ENCODE measurements around the gene FAM120AOS.

The FAM120AOS gene

GRCh38 chr9:93453047-93453914, at the start of gene FAM120AOS (continued):
- TF ChIP-seq ZNF521 (tag by site-specific recombination; IDR thresholded peaks at IDR 0.05) = no peak
- no peak for TF ChIP-seq ZNF19 (tag by site-specific recombination; IDR thresholded peaks at IDR 0.05; ENCODE audit: low read depth)
- peak; percentile 73 for TF ChIP-seq PRDM1 (tag by site-specific recombination; IDR thresholded peaks at IDR 0.05)
- 0 out of 2 replicates have a peak, but pooled peaks have one; percentile 44 for TF ChIP-seq YY1 (tag by site-specific recombination; IDR thresholded peaks at IDR 0.05)
- TF ChIP-seq ZNF404 (tag by site-specific recombination; IDR thresholded peaks at IDR 0.05) = no peak
- TF ChIP-seq, protein P1, sequence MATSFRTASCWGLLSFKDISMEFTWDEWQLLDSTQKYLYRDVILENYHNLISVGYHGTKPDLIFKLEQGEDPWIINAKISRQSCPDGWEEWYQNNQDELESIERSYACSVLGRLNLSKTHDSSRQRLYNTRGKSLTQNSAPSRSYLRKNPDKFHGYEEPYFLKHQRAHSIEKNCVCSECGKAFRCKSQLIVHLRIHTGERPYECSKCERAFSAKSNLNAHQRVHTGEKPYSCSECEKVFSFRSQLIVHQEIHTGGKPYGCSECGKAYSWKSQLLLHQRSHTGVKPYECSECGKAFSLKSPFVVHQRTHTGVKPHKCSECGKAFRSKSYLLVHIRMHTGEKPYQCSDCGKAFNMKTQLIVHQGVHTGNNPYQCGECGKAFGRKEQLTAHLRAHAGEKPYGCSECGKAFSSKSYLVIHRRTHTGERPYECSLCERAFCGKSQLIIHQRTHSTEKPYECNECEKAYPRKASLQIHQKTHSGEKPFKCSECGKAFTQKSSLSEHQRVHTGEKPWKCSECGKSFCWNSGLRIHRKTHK (tag by site-specific recombination; IDR thresholded peaks at IDR 0.05) = no peak
- no peak for TF ChIP-seq GLIS1 (tag by site-specific recombination; IDR thresholded peaks at IDR 0.05)
- no peak for TF ChIP-seq ZNF248 (tag by site-specific recombination; IDR thresholded peaks at IDR 0.05)
- TF ChIP-seq ZNF184 (tag by site-specific recombination; IDR thresholded peaks at IDR 0.05) = peak; percentile 67; the same call in 1 of the 2 replicates
- no peak for TF ChIP-seq ZNF223 (tag by site-specific recombination; IDR thresholded peaks at IDR 0.05)
- TF ChIP-seq, protein P2, sequence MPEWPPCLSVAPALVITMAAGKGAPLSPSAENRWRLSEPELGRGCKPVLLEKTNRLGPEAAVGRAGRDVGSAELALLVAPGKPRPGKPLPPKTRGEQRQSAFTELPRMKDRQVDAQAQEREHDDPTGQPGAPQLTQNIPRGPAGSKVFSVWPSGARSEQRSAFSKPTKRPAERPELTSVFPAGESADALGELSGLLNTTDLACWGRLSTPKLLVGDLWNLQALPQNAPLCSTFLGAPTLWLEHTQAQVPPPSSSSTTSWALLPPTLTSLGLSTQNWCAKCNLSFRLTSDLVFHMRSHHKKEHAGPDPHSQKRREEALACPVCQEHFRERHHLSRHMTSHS (tag by site-specific recombination; IDR thresholded peaks at IDR 0.05) = no peak
- TF ChIP-seq ZSCAN23 (tag by site-specific recombination; IDR thresholded peaks at IDR 0.05) = no peak
- no peak for TF ChIP-seq AEBP2 (tag by site-specific recombination; IDR thresholded peaks at IDR 0.05; ENCODE audit: borderline replicate concordance)
- no peak for TF ChIP-seq ZIC2 (tag by site-specific recombination; IDR thresholded peaks at IDR 0.05)
- TF ChIP-seq, protein P3, sequence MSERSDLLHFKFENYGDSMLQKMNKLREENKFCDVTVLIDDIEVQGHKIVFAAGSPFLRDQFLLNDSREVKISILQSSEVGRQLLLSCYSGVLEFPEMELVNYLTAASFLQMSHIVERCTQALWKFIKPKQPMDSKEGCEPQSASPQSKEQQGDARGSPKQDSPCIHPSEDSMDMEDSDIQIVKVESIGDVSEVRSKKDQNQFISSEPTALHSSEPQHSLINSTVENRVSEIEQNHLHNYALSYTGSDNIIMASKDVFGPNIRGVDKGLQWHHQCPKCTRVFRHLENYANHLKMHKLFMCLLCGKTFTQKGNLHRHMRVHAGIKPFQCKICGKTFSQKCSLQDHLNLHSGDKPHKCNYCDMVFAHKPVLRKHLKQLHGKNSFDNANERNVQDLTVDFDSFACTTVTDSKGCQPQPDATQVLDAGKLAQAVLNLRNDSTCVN (tag by site-specific recombination; optimal IDR thresholded peaks at IDR 0.05) = no peak
- TF ChIP-seq ZNF426 (tag by site-specific recombination; IDR thresholded peaks at IDR 0.05) = no peak
- no peak for TF ChIP-seq ZNF2 (tag by site-specific recombination; IDR thresholded peaks at IDR 0.05)
- no peak for TF ChIP-seq TSHZ1 (tag by site-specific recombination; IDR thresholded peaks at IDR 0.05; ENCODE audit: borderline replicate concordance)
- TF ChIP-seq ZXDB (tag by site-specific recombination; IDR thresholded peaks at IDR 0.05) = 0 out of 2 replicates have a peak, but pooled peaks have one; percentile 31
- no peak for TF ChIP-seq ZNF843 (tag by site-specific recombination; IDR thresholded peaks at IDR 0.05)
- TF ChIP-seq OVOL3 (tag by site-specific recombination; IDR thresholded peaks at IDR 0.05) = no peak
- TF ChIP-seq ZNF626 (tag by site-specific recombination; IDR thresholded peaks at IDR 0.05) = no peak
- TF ChIP-seq SETDB1 (IDR thresholded peaks at IDR 0.05; ENCODE audit: insufficient read length, low read length) = no peak
- TF ChIP-seq, protein P4, sequence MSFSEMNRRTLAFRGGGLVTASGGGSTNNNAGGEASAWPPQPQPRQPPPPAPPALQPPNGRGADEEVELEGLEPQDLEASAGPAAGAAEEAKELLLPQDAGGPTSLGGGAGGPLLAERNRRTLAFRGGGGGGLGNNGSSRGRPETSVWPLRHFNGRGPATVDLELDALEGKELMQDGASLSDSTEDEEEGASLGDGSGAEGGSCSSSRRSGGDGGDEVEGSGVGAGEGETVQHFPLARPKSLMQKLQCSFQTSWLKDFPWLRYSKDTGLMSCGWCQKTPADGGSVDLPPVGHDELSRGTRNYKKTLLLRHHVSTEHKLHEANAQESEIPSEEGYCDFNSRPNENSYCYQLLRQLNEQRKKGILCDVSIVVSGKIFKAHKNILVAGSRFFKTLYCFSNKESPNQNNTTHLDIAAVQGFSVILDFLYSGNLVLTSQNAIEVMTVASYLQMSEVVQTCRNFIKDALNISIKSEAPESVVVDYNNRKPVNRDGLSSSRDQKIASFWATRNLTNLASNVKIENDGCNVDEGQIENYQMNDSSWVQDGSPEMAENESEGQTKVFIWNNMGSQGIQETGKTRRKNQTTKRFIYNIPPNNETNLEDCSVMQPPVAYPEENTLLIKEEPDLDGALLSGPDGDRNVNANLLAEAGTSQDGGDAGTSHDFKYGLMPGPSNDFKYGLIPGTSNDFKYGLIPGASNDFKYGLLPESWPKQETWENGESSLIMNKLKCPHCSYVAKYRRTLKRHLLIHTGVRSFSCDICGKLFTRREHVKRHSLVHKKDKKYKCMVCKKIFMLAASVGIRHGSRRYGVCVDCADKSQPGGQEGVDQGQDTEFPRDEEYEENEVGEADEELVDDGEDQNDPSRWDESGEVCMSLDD (tag by site-specific recombination; IDR thresholded peaks at IDR 0.05) = no peak
- no peak for TF ChIP-seq ZNF600 (tag by site-specific recombination; IDR thresholded peaks at IDR 0.05)
- no peak for TF ChIP-seq GLI4 (tag by site-specific recombination; IDR thresholded peaks at IDR 0.05)
- no peak for TF ChIP-seq ZNF692 (tag by site-specific recombination; IDR thresholded peaks at IDR 0.05)

Measured in HEK293 (cell line).